RWPE2 (cell line): ENCODE results near the gene CCDC80.

ENCODE experiments used
- ATAC-seq: fragments of 200-7000 bp; cut with Tn5 transposase; 3 replicates; pipeline ENCODE4 v1.9.1; 2021; ENCODE audit warnings: low read depth
- DNase-seq: peaks from one replicate; pipeline ENCODE4 v3.0.0-alpha.2; 2020; ENCODE audit warnings: low spot score
- H3K27ac ChIP-seq: fragments of 450-650 bp; 2 replicates; pipeline ENCODE4 v1.5.1; 2017; ENCODE audit warnings: mild to moderate bottlenecking; ENCODE audit not compliant: poor library complexity, severe bottlenecking
- H3K27me3 ChIP-seq: fragments of 250-450 bp; sonication (Bioruptor Pico); 2 replicates; pipeline ENCODE4 v1.5.1; 2021; ENCODE audit warnings: mild to moderate bottlenecking, moderate library complexity; ENCODE audit not compliant: insufficient read depth, poor library complexity, severe bottlenecking
- H3K36me3 ChIP-seq: fragments of 250-450 bp; sonication (Bioruptor Pico); 2 replicates; pipeline ENCODE4 v1.5.1; 2020; ENCODE audit warnings: low read depth, mild to moderate bottlenecking, moderate library complexity
- H3K4me1 ChIP-seq: fragments of 250-450 bp; sonication (Bioruptor Pico); 2 replicates; pipeline ENCODE4 v1.5.1; 2021; ENCODE audit warnings: mild to moderate bottlenecking, moderate library complexity; ENCODE audit not compliant: insufficient read depth, poor library complexity, severe bottlenecking
- H3K4me3 ChIP-seq: fragments of 250-450 bp; sonication (Bioruptor Pico); 2 replicates; pipeline ENCODE4 v1.5.1; 2021; ENCODE audit warnings: mild to moderate bottlenecking, moderate library complexity; ENCODE audit not compliant: severe bottlenecking
- H3K9me3 ChIP-seq: fragments of 250-450 bp; sonication (Bioruptor Pico); 2 replicates; pipeline ENCODE4 v1.5.1; 2021; ENCODE audit warnings: mild to moderate bottlenecking, moderate library complexity; ENCODE audit not compliant: severe bottlenecking
- TF ChIP-seq, protein P1 (sequence below): fragments of 450-650 bp; IDR thresholded peaks from one replicate; pipeline ENCODE4 v1.5.1; 2017; ENCODE audit warnings: mild to moderate bottlenecking, moderate library complexity; ENCODE audit not compliant: poor library complexity, severe bottlenecking

CCDC80 gene

GRCh38 chr3:112610121-112610520 lies 30.8 kb downstream of the CCDC80 start:
- TF ChIP-seq, protein P1, sequence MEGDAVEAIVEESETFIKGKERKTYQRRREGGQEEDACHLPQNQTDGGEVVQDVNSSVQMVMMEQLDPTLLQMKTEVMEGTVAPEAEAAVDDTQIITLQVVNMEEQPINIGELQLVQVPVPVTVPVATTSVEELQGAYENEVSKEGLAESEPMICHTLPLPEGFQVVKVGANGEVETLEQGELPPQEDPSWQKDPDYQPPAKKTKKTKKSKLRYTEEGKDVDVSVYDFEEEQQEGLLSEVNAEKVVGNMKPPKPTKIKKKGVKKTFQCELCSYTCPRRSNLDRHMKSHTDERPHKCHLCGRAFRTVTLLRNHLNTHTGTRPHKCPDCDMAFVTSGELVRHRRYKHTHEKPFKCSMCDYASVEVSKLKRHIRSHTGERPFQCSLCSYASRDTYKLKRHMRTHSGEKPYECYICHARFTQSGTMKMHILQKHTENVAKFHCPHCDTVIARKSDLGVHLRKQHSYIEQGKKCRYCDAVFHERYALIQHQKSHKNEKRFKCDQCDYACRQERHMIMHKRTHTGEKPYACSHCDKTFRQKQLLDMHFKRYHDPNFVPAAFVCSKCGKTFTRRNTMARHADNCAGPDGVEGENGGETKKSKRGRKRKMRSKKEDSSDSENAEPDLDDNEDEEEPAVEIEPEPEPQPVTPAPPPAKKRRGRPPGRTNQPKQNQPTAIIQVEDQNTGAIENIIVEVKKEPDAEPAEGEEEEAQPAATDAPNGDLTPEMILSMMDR = no peak
- no peaks in the 10 kb centered on the region for H3K4me1 ChIP-seq
- H3K36me3 ChIP-seq = no peaks in the 10 kb centered on the region
- no peak overlapping the region for H3K4me3 ChIP-seq
- H3K9me3 ChIP-seq = no peaks in the 10 kb centered on the region
- ATAC-seq = no peak
- H3K27ac ChIP-seq = no peak overlapping the region
- H3K27me3 ChIP-seq = no peaks in the 10 kb centered on the region
- no peak for DNase-seq

DNA sequence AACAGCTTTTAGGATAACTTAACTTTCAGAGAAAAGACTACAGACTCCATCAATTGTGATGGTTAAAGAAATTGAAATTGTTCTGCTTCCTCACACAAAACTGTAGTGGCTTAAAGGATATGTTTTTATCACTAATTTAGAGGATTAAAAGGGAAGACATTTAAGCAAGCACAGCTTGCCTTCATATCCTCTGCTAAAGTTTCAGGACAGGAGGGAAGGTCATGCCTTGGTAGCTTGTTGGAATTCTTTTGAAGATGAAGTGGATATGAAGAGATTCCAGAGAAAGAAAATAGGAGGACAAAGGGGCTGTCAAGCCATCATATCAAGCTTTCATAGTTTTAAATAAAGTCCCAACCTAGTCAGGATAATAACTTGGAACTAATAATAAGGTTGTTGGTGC lies 33.1 kb downstream of the CCDC80 start:
- ATAC-seq (no peak), DNase-seq (no peak)
- no peak overlapping the region for H3K27ac ChIP-seq
- H3K4me1 ChIP-seq = peaks cover 7% of the 10 kb centered on the region
- H3K4me3 ChIP-seq = no peak overlapping the region
- H3K9me3 ChIP-seq = no peaks in the 10 kb centered on the region
- H3K27me3 ChIP-seq = no peaks in the 10 kb centered on the region
- no peaks in the 10 kb centered on the region for H3K36me3 ChIP-seq
- TF ChIP-seq, protein P1 = no peak

DNA sequence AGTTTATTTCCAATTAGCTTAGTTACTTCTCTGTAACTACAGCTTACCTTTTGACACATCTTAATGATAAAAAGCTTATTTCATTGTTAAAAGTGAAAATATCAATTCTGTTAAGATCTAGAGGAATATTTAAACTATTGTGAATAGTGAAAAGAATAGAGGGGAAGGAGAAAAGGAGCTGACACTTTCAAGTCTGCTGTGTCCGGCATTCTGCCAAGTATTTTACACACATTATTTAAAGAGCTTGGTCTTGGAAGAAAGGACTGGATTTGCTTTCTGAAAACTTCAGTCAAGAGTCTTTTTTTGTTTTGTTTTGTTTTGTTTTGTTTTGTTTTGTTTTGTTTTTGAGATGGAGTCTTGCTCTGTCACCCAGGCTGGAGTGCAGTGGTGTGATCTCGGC lies 34.8 kb downstream of the CCDC80 start:
- Histone ChIP-seq H3K9me3 (no peaks in the 10 kb centered on the region), H3K27me3 (no peaks in the 10 kb centered on the region), H3K4me1 (peaks cover 7% of the 10 kb centered on the region), H3K27ac (no peak overlapping the region), H3K4me3 (no peak overlapping the region), H3K36me3 (no peaks in the 10 kb centered on the region)
- TF ChIP-seq, protein P1 = no peak
- DNase-seq (no peak), ATAC-seq (no peak)

DNA sequence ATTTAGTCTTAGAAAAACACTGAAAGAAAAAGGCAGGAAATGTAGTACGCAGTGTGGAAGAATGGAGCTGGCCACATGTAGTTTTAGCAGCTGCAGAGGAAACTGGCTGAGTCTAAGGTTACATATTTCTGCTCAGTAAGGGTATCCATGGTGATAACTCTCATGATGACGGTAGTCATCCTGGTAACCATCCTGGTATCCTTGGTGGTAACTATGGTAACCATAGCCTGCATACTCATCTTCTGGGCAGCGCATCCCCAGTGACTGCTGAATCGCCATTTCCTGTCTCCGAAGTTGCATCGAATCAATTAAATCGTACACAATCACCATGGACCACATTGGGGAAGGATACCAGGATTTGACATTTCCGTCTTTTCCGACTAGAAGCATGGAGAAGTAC lies 35.7 kb downstream of the CCDC80 start:
- Histone ChIP-seq H3K27me3 (no peaks in the 10 kb centered on the region), H3K4me3 (no peak overlapping the region), H3K36me3 (no peaks in the 10 kb centered on the region), H3K27ac (no peak overlapping the region), H3K9me3 (no peaks in the 10 kb centered on the region), H3K4me1 (peaks cover 7% of the 10 kb centered on the region)
- TF ChIP-seq, protein P1 = no peak
- DNase-seq (no peak), ATAC-seq (no peak)

GRCh38 chr3:112604536-112604935 lies 36.4 kb downstream of the CCDC80 start:
- Histone ChIP-seq H3K9me3 (no peaks in the 10 kb centered on the region), H3K4me1 (peaks cover 7% of the 10 kb centered on the region), H3K36me3 (no peaks in the 10 kb centered on the region), H3K4me3 (no peak overlapping the region), H3K27me3 (no peaks in the 10 kb centered on the region), H3K27ac (no peak overlapping the region)
- DNase-seq (no peak), ATAC-seq (no peak; the same call in 1 of the 3 replicates)
- TF ChIP-seq, protein P1 = no peak
